ENCODE measurements around the gene NID2.

DNA sequence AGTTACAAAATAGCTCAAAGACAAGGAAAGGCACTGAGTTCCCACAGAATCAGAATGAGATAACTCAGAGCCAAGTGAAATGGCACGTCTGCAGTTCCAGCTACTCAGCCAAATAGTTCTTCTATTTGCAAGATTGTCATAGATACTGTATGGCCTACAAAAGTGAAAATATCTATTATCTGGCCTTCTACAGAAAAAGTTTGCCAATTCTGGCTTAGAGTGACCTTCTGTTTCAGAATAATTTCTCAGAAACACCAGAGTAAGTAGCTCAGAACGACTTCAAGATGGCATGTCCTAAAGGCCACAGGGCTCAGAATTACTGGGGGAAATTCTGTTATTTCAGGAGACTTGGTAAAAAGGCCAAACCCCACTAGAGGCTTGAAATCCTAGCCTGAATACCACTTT lies 90.2 kb downstream of the NID2 start:
- TF ChIP-seq POLR2AphosphoS5 (IDR thresholded peaks at IDR 0.05; ENCODE audit: low read depth, low read length) (no peak), REST (IDR thresholded peaks at IDR 0.05; ENCODE audit: insufficient read depth in 1 of 2, low read depth in 2 of 2, low read length in 2 of 2) (no peak)

Data from PFSK-1 (cell line).